HL-60 (cell line): ENCODE data around the gene CDC5L.

ENCODE experiments used
- CTCF ChIP-seq: IDR thresholded peaks from one replicate; pipeline ENCODE4 v1.5.1; 2011; ENCODE audit warnings: low read length, control low read depth, inconsistent platforms; ENCODE audit not compliant: insufficient read depth
- POLR2AphosphoS5 ChIP-seq: IDR thresholded peaks from 2 replicates; pipeline ENCODE4 v1.6.1; 2012; ENCODE audit warnings: low read depth

DNA sequence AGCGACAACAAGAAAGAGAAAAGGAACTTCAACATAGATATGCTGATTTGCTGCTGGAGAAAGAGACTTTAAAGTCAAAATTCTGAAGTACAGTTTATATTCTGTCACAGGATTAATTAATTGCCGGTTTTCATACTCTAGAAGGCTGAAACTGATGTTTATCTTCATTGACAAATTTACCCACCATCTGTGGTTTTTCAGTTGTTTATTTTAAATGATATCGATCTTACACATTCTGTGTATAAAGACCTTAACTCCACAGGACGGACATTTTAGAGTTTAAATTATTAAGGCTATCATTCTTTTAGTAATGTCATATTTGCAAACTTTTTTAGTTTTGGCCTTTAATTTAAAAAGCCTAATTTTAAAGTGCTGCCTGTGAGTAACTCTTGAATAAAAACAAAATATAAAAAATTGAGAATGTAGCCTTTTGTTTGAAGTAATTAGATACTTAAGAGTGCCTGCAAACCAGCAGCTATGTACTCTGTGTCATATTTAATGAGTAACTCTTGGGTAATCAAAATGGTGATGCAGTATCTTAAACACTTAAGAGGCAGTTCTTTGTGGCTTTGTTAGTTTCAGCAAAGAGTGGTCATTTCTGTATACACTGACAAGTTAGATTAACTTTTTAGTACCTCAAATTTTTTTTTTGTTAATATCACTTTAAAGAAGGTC lies 59.3 kb downstream of the CDC5L start:
- TF ChIP-seq CTCF (no peak), POLR2AphosphoS5 (no peak)
